ENCODE data around the gene KLK14.

The KLK14 gene

GRCh38 chr19:51091895-51092873 lies 9.5 kb upstream of the KLK14 start:
- DNase-seq (ENCODE audit: low spot score): no peak
- in situ Hi-C loops (cut with MboI; ENCODE audit: low sequenced_read_pairs, unreplicated experiment): no loop called here
- no peak for TF ChIP-seq CTCF (IDR thresholded peaks at IDR 0.05; ENCODE audit: borderline replicate concordance, control extremely low read depth, extremely low read depth, insufficient read depth, missing control alignments)

- in situ Hi-C loops (cut with MboI; ENCODE audit: low sequenced_read_pairs, unreplicated experiment): no loop called here
- no peak for TF ChIP-seq CTCF (IDR thresholded peaks at IDR 0.05; ENCODE audit: borderline replicate concordance, control extremely low read depth, extremely low read depth, insufficient read depth, missing control alignments)
- DNase-seq (ENCODE audit: low spot score): no peak
Measured at GRCh38 chr19:51091126-51091525, 8.4 kb upstream of the KLK14 start.

- no peak for DNase-seq (ENCODE audit: low spot score)
- no peak for TF ChIP-seq CTCF (IDR thresholded peaks at IDR 0.05; ENCODE audit: borderline replicate concordance, control extremely low read depth, extremely low read depth, insufficient read depth, missing control alignments)
- in situ Hi-C loops (cut with MboI; ENCODE audit: low sequenced_read_pairs, unreplicated experiment): no loop called here
Measured at GRCh38 chr19:51090471-51090870, 7.8 kb upstream of the KLK14 start.

GRCh38 chr19:51089786-51090185 lies 7.1 kb upstream of the KLK14 start:
- TF ChIP-seq CTCF (IDR thresholded peaks at IDR 0.05; ENCODE audit: borderline replicate concordance, control extremely low read depth, extremely low read depth, insufficient read depth, missing control alignments): no peak
- in situ Hi-C loops (cut with MboI; ENCODE audit: low sequenced_read_pairs, unreplicated experiment): no loop called here
- DNase-seq (ENCODE audit: low spot score): no peak

- in situ Hi-C loops (cut with MboI; ENCODE audit: low sequenced_read_pairs, unreplicated experiment): no loop called here
- DNase-seq (ENCODE audit: low spot score): no peak
- no peak for TF ChIP-seq CTCF (IDR thresholded peaks at IDR 0.05; ENCODE audit: borderline replicate concordance, control extremely low read depth, extremely low read depth, insufficient read depth, missing control alignments)
Measured at GRCh38 chr19:51086153-51086850, 3.6 kb upstream of the KLK14 start.

GRCh38 chr19:51084505-51084904 lies 1.8 kb upstream of the KLK14 start:
- TF ChIP-seq CTCF (IDR thresholded peaks at IDR 0.05; ENCODE audit: borderline replicate concordance, control extremely low read depth, extremely low read depth, insufficient read depth, missing control alignments): no peak
- in situ Hi-C loops (cut with MboI; ENCODE audit: low sequenced_read_pairs, unreplicated experiment): no loop called here
- no peak for DNase-seq (ENCODE audit: low spot score)

Measured in GM13976 (cell line).